Epithelial cell of esophagus (primary cell): ENCODE data around the gene ZMIZ1.

Source experiments
- DNase-seq: peaks from one replicate; pipeline ENCODE4 v3.0.0; 2010; ENCODE audit warnings: low read depth
- H3K4me3 ChIP-seq: 2 replicates; pipeline ENCODE4 v1.5.1; 2011; ENCODE audit warnings: mild to moderate bottlenecking, low read length, control low read depth
- TF ChIP-seq, protein P1 (sequence below): IDR thresholded peaks from 2 replicates; pipeline ENCODE4 v1.5.1; 2011; ENCODE audit warnings: low read depth, mild to moderate bottlenecking, low read length, control low read depth, inconsistent platforms; ENCODE audit not compliant: insufficient read depth; ENCODE audit errors: missing control alignments

Gene ZMIZ1

DNA sequence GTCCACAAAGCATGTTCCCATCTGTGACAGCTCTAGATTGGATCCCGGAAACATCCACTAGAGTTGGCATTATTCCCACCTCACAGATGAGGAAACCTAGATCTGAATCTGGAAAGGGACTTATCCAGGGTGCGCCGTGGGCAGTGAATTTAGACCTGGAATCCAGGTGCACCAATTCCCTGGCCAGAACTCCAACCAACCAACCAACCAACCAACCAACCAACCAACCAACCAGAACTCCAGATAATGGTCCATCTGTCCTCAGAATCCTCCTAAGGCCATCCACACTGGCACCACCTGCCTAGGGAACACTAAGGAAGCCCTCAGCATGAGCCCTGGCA lies 42.0 kb upstream of the ZMIZ1 start:
- TF ChIP-seq, protein P1, sequence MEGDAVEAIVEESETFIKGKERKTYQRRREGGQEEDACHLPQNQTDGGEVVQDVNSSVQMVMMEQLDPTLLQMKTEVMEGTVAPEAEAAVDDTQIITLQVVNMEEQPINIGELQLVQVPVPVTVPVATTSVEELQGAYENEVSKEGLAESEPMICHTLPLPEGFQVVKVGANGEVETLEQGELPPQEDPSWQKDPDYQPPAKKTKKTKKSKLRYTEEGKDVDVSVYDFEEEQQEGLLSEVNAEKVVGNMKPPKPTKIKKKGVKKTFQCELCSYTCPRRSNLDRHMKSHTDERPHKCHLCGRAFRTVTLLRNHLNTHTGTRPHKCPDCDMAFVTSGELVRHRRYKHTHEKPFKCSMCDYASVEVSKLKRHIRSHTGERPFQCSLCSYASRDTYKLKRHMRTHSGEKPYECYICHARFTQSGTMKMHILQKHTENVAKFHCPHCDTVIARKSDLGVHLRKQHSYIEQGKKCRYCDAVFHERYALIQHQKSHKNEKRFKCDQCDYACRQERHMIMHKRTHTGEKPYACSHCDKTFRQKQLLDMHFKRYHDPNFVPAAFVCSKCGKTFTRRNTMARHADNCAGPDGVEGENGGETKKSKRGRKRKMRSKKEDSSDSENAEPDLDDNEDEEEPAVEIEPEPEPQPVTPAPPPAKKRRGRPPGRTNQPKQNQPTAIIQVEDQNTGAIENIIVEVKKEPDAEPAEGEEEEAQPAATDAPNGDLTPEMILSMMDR, result no peak
- no peak overlapping the region for H3K4me3 ChIP-seq
- no peak for DNase-seq

DNA sequence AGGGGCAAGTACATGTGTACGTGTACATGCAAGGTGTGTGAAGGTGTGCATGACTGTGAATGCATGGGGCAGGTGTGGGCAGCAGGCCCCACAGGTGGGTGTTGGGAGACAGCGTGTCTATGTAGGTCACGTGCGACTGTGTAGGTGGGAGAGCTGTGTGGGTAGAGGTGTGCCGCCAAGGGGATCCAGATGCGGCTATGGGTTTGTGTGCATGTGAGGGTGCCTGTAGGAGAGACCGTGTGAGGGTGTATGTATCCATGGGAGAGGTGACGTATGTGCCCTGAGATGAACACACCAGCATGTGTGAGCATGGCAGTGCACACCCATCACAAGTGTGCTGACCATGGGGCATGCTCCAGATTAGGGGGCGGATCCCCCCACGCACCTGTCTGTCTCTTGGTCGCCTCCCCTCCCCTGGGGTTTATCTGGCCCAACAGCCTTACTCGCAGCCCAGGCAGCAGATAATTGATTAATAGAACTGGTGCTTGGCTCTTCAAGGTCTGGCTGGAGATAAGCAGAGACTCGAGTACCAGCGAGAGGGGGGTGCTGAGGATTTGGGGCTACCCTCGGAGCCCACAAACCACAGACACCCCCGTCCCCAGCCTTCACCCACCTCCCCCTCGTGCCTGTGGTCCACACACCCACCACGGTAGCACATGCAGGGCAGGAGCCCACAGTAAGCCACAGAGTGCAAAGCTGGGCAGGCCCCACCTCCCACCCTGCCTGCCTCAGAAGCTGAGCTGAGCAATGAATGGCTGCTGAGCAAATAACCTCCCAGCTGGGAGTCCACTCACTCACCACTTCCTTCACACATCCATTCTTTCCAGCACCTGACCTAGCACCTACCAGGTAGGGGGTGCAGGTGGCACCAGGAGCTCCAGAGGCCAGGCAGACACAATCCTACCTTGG lies 41.4 kb upstream of the ZMIZ1 start:
- no peak overlapping the region for H3K4me3 ChIP-seq
- DNase-seq, result no peak

DNA sequence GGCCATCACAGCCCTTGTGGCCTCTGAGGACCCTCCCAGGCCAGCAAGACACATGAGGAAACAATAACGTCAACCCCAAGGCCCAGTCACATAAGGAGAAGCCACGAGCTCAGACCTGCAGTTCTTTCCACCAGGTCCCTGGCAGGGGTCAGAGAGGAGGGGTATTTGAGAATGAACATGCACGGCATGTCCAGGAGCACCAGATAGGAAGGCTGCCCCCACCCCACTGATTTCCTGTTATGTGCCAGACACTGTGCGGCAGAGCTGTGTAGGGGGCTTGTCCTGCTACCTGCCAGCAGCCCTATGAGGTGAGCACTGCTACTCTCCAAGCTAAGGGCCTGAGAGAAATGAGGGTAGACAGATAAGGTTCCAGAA lies 40.7 kb upstream of the ZMIZ1 start:
- TF ChIP-seq, protein P1, result no peak
- DNase-seq, result no peak
- H3K4me3 ChIP-seq, result no peak overlapping the region

More for the DNA sequence above, 41.4 kb upstream of the ZMIZ1 start:
- TF ChIP-seq, protein P1, result no peak

DNA sequence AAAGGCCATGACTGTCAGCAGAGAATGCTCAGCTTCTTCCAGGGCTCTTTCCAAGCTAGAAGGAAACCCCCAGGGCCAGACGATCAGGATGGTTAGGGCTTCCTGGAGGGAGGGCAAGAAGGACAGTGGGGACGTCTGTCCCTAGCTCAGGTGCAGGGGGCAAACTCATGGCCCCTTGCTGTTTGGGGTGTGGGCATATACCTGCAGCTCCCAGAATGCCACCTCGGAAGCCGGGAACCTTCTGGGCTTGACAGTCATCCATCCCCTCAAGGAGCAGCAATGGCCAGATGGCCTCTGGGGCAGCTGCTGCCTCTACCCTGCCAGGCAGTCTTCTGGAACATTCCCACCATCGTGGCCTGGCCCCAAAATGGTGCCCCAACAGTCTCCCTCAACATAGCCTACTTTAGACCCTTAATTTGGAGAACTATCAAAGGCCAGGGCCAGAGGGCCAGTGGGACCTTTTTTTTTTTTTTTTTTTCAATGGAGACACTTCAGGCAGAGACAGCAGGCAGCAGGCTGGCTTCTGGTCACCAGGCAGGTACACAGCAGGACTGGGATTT lies 40.2 kb upstream of the ZMIZ1 start:
- no peak for DNase-seq
- TF ChIP-seq, protein P1, result no peak

DNA sequence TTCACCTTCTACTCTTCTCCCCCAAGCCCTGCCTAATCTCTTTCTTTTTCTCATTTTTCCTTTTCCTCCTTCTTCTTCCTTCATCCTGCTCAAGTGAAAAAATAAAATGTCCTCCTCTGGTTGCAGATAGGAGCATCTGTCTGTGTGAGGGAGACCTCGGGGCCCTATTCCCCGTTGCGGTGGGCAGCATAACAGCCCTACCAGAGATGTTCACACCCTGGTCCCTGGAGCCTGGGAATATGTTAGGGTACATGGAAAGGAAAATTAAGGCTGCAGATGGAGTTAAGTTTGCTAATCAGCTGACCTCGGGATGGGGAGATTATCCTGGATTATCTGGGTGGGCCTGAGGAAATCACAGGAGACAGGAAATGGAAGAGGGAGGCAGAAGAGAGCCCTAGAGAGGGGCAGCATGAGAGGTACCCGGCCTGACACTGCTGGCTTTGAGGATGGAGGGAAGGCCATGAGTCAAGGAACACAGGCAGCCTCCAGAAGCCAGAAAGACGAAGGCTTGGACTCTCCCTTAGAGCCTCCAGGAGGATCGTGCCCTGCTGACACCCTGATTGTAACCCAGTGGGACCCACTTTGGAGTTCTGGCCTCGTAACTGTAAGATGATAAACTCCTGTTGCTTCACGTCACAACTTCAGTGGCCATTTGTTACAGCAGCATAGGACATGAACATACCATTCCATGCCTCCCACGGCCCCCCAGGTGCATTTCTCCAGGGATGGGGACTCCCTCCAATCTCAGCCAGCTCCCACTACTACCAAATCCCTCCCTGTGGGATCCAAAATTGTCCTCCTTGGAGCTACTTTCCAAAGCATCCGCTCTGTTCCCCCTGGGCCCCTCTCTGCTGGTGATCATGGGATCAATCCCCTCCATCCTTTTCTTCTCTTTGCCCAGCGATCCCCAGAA lies 39.0 kb upstream of the ZMIZ1 start:
- H3K4me3 ChIP-seq, result no peak overlapping the region
- DNase-seq, result no peak
- TF ChIP-seq, protein P1, result no peak

More for the DNA sequence above, 40.2 kb upstream of the ZMIZ1 start:
- H3K4me3 ChIP-seq, result no peak overlapping the region

DNA sequence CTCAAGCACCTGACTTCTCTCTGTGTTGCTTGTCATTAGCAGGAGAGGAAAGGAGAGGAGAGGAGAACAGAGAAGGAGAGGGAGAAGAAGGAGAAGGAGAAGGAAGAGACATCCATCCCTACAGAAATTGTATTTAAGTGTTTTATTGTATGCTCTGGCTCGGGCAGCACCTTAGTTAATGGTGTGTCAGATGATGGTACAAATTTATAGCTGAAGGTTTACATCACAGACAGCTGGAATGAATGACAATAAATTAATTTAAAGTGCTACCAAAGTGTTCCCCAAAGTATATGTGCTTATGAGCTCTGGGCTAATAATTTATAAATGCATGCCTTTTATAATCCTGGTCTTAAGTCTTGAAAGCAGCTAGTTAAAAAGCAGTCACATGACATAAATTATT lies 38.1 kb upstream of the ZMIZ1 start:
- TF ChIP-seq, protein P1, result no peak
- no peak for DNase-seq

More for the DNA sequence above, 38.1 kb upstream of the ZMIZ1 start:
- H3K4me3 ChIP-seq, result no peak overlapping the region
